ENCODE measurements around the gene POU2AF3. TPM values are rescaled to one million over a fixed set of nuclear protein-coding genes. Genes with fewer than 3 reads are reported as not detected.
"Not testable (repeated sequence)": the region's sequence is repeated elsewhere in the genome, so short reads cannot be mapped to it uniquely, and the experiment has no call there.

The POU2AF3 gene
- polyA plus RNA-seq, 2 of the 4 experiments (the other 2 are of a cell fraction): 0.63 to 2.9 TPM

DNA sequence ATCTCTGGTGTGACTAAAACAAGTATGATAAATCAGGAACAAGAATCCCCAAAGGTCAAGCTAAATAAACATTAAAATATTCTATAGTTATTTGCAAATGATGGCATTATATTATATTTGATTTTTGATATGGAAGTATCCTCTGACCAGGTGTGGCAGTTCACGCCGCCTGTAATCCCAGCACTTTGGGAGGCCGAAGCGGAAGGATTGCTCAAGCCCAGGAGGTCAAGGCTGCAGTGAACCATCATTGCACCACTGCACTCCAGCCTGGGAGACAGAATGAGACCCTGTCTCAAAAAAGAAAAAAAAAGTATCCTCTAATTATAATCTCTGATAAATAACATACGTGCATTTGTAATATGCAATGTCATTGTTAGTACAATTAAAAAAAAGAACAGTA is 6.6 kb upstream of the POU2AF3 start:
- Histone ChIP-seq H3K4me2 (no peak overlapping the region), H3K9me3 (no peaks in the 10 kb centered on the region), H3K4me1 (no peaks in the 10 kb centered on the region), H3K4me3 (no peak overlapping the region), H3K27ac (no peak overlapping the region)
- FAIRE-seq (no peak), ATAC-seq (no peak), DNase-seq (ENCODE audit: low read depth in 1 of 2, low spot score in 1 of 2) (no peak)
- ChIA-PET POLR2A (no interaction called here), CTCF (interaction anchor here (1.5 to 4.7 kb wide), 2 partner anchors 10 to 133 kb away, joined by 3 to 17 read pairs; no protein-coding TSS in a partner anchor)
- TF ChIP-seq HES2 (IDR thresholded peaks at IDR 0.05): no peak
- no peak for TF ChIP-seq RAD21 (conservative IDR thresholded peaks at IDR 0.05 in 1 of 2, IDR thresholded peaks at IDR 0.05 in 1 of 2)
- no peak for TF ChIP-seq KDM1A (IDR thresholded peaks at IDR 0.05; ENCODE audit: low read depth)
- no peak for TF ChIP-seq EP300 (IDR thresholded peaks at IDR 0.05)
- no peak for TF ChIP-seq SREBF2 (IDR thresholded peaks at IDR 0.05)
- TF ChIP-seq NR3C1 (IDR thresholded peaks at IDR 0.05): no peak
- WGBS (ENCODE audit: missing lambda C conversion rate): 94% methylated on average over 5 of the region's 5 CpGs

GRCh38 chr11:111292408-111292807 is 5.9 kb upstream of the POU2AF3 start:
- WGBS (ENCODE audit: missing lambda C conversion rate): 82% methylated on average over 1 of the region's 1 CpG
- POLR2A ChIA-PET: not testable (repeated sequence)

GRCh38 chr11:111296196-111296595 is 2.1 kb upstream of the POU2AF3 start:
- H3K27ac ChIP-seq: no peak overlapping the region
- H3K4me3 ChIP-seq: no peak overlapping the region
- H3K4me1 ChIP-seq: peaks cover 3% of the 10 kb centered on the region; the same call in 2 of the 3 replicates
- POLR2A ChIA-PET: no interaction called here
- DNase-seq (ENCODE audit: low read depth in 1 of 2, low spot score in 1 of 2) (no peak), ATAC-seq (no peak), FAIRE-seq (no peak)
- CTCF ChIA-PET: interaction anchor here (0.7 to 4.7 kb wide), 4 partner anchors 15 to 1342 kb away, joined by 3 to 17 read pairs (median 4); no protein-coding TSS in a partner anchor
- no peak overlapping the region for H3K4me2 ChIP-seq
- TF ChIP-seq ZSCAN20 (CRISPR knock-in tag; IDR thresholded peaks at IDR 0.05) (no peak), RARB (CRISPR knock-in tag; IDR thresholded peaks at IDR 0.05) (no peak), FOSB (CRISPR knock-in tag; IDR thresholded peaks at IDR 0.05) (no peak), FOSL2 (IDR thresholded peaks at IDR 0.05) (no peak), FOSL2 (CRISPR knock-in tag; IDR thresholded peaks at IDR 0.05) (no peak), GATA3 (IDR thresholded peaks at IDR 0.05; ENCODE audit: borderline replicate concordance) (no peak), REST (IDR thresholded peaks at IDR 0.05) (no peak), ELK1 (IDR thresholded peaks at IDR 0.05; ENCODE audit: low read depth, low read length) (no peak)
- TF ChIP-seq, protein P1, sequence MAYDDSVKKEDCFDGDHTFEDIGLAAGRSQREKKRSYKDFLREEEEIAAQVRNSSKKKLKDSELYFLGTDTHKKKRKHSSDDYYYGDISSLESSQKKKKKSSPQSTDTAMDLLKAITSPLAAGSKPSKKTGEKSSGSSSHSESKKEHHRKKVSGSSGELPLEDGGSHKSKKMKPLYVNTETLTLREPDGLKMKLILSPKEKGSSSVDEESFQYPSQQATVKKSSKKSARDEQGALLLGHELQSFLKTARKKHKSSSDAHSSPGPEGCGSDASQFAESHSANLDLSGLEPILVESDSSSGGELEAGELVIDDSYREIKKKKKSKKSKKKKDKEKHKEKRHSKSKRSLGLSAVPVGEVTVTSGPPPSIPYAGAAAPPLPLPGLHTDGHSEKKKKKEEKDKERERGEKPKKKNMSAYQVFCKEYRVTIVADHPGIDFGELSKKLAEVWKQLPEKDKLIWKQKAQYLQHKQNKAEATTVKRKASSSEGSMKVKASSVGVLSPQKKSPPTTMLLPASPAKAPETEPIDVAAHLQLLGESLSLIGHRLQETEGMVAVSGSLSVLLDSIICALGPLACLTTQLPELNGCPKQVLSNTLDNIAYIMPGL (CRISPR knock-in tag; IDR thresholded peaks at IDR 0.05; ENCODE audit: borderline replicate concordance): no peak
- H3K9me3 ChIP-seq: no peaks in the 10 kb centered on the region
- 95% methylated on average over 2 of the region's 3 CpGs for WGBS (ENCODE audit: missing lambda C conversion rate)

More at GRCh38 chr11:111292408-111292807, 5.9 kb upstream of the POU2AF3 start:
- DNase-seq (ENCODE audit: low read depth in 1 of 2, low spot score in 1 of 2); FAIRE-seq; H3K4me1 ChIP-seq; H3K27ac ChIP-seq; ATAC-seq; H3K4me2 ChIP-seq; H3K4me3 ChIP-seq; H3K9me3 ChIP-seq: not testable (repeated sequence)
- CTCF ChIA-PET: interaction anchor here (4.7 kb wide), 1 partner anchor 11 kb away, joined by 17 read pairs; no protein-coding TSS in a partner anchor
